Gastrocnemius medialis (tissue), 4 donors: Measurements from ENCODE around the gene ASTN2. TPM values are rescaled to one million over a fixed set of nuclear protein-coding genes. Genes with fewer than 3 reads are reported as not detected.

Experiments
- ATAC-seq, 2 donors: fragments of 150-250 bp; one replicate each; pipeline ENCODE4 v1.9.1; 2016
- DNase-seq, 2 donors: peaks; one replicate each; pipeline ENCODE4 v3.0.0-alpha.2; 2019
- H3K27ac ChIP-seq, 4 donors: fragments of 200-600 bp; sonication (generic); 1 replicate in 1 of 4; 2 replicates in 3 of 4; pipeline ENCODE4 v1.5.1; 2016 to 2018; ENCODE audit warnings: mild to moderate bottlenecking in 2 of 4, moderate library complexity in 1 of 4
- H3K27me3 ChIP-seq, 3 donors: fragments of 200-600 bp; sonication (generic) in 2 of 3; 1 replicate in 1 of 3; 2 replicates in 2 of 3; pipeline versions ENCODE4 v1.5.1 to v1.6.0; 2016 to 2019; ENCODE audit warnings: mild to moderate bottlenecking in 1 of 3, moderate library complexity in 1 of 3
- H3K36me3 ChIP-seq, 2 donors: fragments of 200-600 bp; sonication (generic) in 1 of 2; one replicate each; pipeline ENCODE4 v1.5.1; 2017 to 2018
- H3K4me1 ChIP-seq, 2 donors: fragments of 200-600 bp; sonication (generic) in 1 of 2; one replicate each; pipeline ENCODE4 v1.5.1; 2016 to 2017; ENCODE audit warnings: mild to moderate bottlenecking in 2 of 2
- H3K4me3 ChIP-seq, 4 donors: fragments of 200-600 bp; sonication (generic) in 3 of 4; 1 replicate in 1 of 4; 2 replicates in 3 of 4; pipeline ENCODE4 v1.5.1; 2016 to 2019; ENCODE audit warnings: mild to moderate bottlenecking in 2 of 4
- H3K9me3 ChIP-seq, 3 donors: fragments of 200-600 bp; sonication (generic) in 2 of 3; 1 replicate in 1 of 3; 2 replicates in 2 of 3; pipeline ENCODE4 v1.5.1; 2016 to 2019
- POLR2A ChIP-seq, 2 donors: fragments of 450-650 bp; IDR thresholded peaks; one replicate each; pipeline ENCODE4 v1.6.1; 2017; ENCODE audit warnings: antibody characterized with exemption in 2 of 2, mild to moderate bottlenecking in 2 of 2, moderate library complexity in 2 of 2
- in situ Hi-C, 4 donors: fragments of 200-750 bp; cut with MboI; loops; one replicate each; pipeline versions ENCODE4 v1.15.0 to v1.8.0; 2017; ENCODE audit warnings: low sequenced_read_pairs in 4 of 4
- intact Hi-C: fragments of 100-400 bp; cut with DNase I; formaldehyde crosslinking; loops from one replicate; pipeline ENCODE4 v1.15.1; 2023; ENCODE audit warnings: low total_unique reads
- total RNA-seq, 4 donors: library from RNA; depleted of rRNA; stranded (reverse); fragments of >200 nt; gene quantifications; one replicate each; pipeline versions ENCODE4 v1.1.0 to v1.2.3, GENCODE V29; 2016
- TF ChIP-seq, protein P1 (sequence below), 5 experiments: fragments of 450-650 bp in 3 of 5; fragments of 200-600 bp in 2 of 5; sonication (generic) in 2 of 5; IDR thresholded peaks in 4 of 5; conservative IDR thresholded peaks in 1 of 5; 1 replicate in 4 of 5; 2 replicates in 1 of 5; pipeline ENCODE4 v1.5.1; 2016 to 2019; ENCODE audit warnings: antibody characterized with exemption in 5 of 5, mild to moderate bottlenecking in 3 of 5, moderate library complexity in 3 of 5

The ASTN2 gene
- total RNA-seq, 4 donors from 2014 or later: 2.5 to 4.6 (median 3.7) TPM

DNA sequence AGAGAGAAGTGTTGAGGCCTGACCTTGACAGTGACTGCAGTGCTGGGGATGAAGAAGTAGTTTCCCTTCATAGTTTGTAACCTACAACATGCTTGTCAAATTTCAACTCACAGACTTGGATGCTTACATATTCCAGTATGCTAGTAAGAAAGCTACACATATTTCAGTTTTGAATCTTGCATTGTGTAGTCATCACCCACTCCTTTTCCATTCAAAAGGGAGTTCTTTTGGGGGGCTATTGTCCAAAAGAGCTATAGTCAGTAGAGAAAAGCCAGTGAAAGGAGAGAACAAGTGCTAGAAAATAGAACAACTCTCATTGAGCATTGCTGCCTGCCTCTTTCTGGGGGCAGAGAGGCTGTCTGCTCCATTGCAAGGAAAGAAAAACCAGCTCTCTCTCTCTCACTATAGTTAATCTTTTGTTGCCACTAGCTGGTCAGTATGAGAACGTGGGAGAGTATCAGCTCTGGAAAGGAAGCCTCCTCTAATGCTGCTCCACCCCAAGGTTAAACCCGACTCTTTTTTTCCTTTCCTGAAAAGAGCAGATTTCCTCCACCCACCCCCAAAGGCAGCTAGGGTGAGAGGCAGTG lies 7.3 kb downstream of the ASTN2 start:
- no peaks in the 10 kb centered on the region for H3K9me3 ChIP-seq
- H3K27me3 ChIP-seq: peaks cover under 1 to 8% (median 6%) of the 10 kb centered on the region in 3 donors
- ATAC-seq (no peak), DNase-seq (no peak)
- H3K4me3 ChIP-seq: no peak overlapping the region
- intact Hi-C loops (no loop called here), in situ Hi-C loops (no loop called here)
- no peak overlapping the region for H3K27ac ChIP-seq
- no peak for TF ChIP-seq POLR2A (IDR thresholded peaks at IDR 0.05)
- TF ChIP-seq, protein P1, sequence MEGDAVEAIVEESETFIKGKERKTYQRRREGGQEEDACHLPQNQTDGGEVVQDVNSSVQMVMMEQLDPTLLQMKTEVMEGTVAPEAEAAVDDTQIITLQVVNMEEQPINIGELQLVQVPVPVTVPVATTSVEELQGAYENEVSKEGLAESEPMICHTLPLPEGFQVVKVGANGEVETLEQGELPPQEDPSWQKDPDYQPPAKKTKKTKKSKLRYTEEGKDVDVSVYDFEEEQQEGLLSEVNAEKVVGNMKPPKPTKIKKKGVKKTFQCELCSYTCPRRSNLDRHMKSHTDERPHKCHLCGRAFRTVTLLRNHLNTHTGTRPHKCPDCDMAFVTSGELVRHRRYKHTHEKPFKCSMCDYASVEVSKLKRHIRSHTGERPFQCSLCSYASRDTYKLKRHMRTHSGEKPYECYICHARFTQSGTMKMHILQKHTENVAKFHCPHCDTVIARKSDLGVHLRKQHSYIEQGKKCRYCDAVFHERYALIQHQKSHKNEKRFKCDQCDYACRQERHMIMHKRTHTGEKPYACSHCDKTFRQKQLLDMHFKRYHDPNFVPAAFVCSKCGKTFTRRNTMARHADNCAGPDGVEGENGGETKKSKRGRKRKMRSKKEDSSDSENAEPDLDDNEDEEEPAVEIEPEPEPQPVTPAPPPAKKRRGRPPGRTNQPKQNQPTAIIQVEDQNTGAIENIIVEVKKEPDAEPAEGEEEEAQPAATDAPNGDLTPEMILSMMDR (IDR thresholded peaks at IDR 0.05 in 4 of 5, conservative IDR thresholded peaks at IDR 0.05 in 1 of 5): no peak
- H3K36me3 ChIP-seq: no peaks in the 10 kb centered on the region
- H3K4me1 ChIP-seq: no peaks in the 10 kb centered on the region

DNA sequence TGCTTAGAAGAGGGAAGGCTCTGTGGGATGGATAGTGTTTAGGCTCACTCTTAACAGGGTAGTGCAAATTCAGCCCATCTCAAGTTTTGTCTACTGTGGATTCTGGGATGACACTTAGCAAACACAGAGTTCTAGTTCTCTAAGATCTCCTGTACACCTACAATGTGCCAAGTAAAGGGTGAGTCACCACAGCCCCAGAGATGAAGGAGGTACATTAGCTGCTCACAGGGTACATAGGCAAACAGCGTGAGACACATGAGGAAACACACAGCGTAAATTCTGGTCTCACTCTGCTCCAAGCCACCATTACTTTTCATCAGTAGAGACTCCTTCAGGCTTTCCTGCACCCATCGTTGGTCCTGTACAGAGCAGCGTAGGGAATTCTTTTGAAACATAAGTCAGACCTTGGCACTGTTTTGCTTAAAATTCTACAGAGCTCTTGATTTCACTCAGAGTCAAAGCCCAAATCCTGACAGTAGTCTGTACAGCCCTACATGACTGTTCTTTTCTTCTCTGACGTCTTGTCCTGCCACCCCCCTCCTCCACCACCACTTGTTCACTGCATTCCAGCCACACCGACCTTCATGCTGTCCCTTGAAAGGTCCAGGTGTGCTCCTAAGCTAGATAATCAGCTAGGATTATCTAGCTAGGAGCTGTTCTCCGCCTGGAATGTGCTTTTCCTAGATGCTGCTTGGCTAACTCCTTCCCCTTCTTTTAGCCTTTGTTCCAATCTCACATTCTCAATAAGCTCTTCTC lies 8.7 kb downstream of the ASTN2 start:
- in situ Hi-C loops: no loop called here
- Histone ChIP-seq H3K27me3 (peaks cover 0 to 3% (median 0%) of the 10 kb centered on the region in 3 donors), H3K4me1 (peaks cover 0 to 3% of the 10 kb centered on the region in 2 donors), H3K9me3 (no peaks in the 10 kb centered on the region), H3K27ac (no peak overlapping the region), H3K4me3 (no peak overlapping the region), H3K36me3 (no peaks in the 10 kb centered on the region)
- no peak for DNase-seq
- intact Hi-C loops: no loop called here
- TF ChIP-seq POLR2A (IDR thresholded peaks at IDR 0.05): no peak
- TF ChIP-seq, protein P1 (IDR thresholded peaks at IDR 0.05 in 4 of 5, conservative IDR thresholded peaks at IDR 0.05 in 1 of 5): no peak
- ATAC-seq: no peak

DNA sequence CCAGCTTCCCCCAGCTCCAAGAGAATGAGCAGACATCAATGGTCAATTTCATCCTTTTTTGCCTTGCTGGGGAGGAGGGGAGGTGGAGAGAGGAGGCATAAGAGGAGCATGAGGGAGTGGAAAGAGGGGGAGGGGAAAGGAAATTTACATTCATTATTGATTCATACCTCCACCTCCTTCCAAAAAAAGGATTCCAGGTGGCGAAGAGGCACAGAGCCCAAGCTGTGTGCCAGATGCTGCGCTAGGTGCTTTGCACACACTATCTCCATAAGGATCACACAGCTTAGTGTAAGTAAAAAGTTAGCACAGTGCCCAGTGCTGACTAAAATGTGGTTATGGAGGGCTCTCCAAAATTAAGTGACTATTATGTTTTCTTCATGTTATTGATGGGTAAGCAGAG lies 11.0 kb downstream of the ASTN2 start:
- DNase-seq (no peak), ATAC-seq (no peak)
- Histone ChIP-seq H3K4me1 (peaks cover 0 to 3% of the 10 kb centered on the region in 2 donors), H3K36me3 (no peaks in the 10 kb centered on the region), H3K27ac (no peak overlapping the region), H3K4me3 (no peak overlapping the region), H3K9me3 (no peaks in the 10 kb centered on the region), H3K27me3 (peaks cover 0 to 3% (median 0%) of the 10 kb centered on the region in 3 donors)
- intact Hi-C loops: no loop called here
- in situ Hi-C loops: no loop called here
- TF ChIP-seq, protein P1 (IDR thresholded peaks at IDR 0.05 in 4 of 5, conservative IDR thresholded peaks at IDR 0.05 in 1 of 5): no peak
- no peak for TF ChIP-seq POLR2A (IDR thresholded peaks at IDR 0.05)

DNA sequence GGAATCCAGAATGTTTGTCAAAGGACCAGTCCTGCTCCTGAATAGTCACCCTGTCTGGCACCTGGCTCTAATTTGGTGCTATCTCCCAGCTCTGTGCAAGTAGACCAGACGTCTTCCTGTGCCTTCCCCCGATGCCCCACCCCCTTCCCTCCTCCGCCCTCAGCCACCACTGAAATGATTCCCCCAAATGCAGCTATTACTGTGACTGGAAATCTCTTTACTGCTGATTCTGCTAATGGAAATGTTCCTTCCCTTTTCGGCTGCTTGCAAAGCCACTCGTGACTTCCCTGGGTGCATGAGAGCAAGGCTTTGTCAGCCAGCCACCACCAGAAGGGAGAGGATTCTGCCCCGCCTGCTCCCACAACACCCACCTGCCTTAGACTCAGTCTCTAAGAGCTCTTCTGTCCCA lies 11.4 kb downstream of the ASTN2 start:
- in situ Hi-C loops (no loop called here), intact Hi-C loops (no loop called here)
- DNase-seq: no peak
- no peak for ATAC-seq
- TF ChIP-seq POLR2A (IDR thresholded peaks at IDR 0.05): no peak
- TF ChIP-seq, protein P1 (IDR thresholded peaks at IDR 0.05 in 4 of 5, conservative IDR thresholded peaks at IDR 0.05 in 1 of 5): no peak
- Histone ChIP-seq H3K36me3 (no peaks in the 10 kb centered on the region), H3K9me3 (no peaks in the 10 kb centered on the region), H3K4me3 (no peak overlapping the region), H3K27me3 (peaks cover 0 to 3% (median 0%) of the 10 kb centered on the region in 3 donors), H3K27ac (no peak overlapping the region), H3K4me1 (peaks cover 0 to 3% of the 10 kb centered on the region in 2 donors)
